ENCODE data around the gene PLCG1. TPM values are rescaled to one million over a fixed set of nuclear protein-coding genes. Genes with fewer than 3 reads are reported as not detected.

Gene PLCG1
- total and polyA plus RNA-seq, 7 donors: 16.0 to 43.1 (median 22.9) TPM

DNA sequence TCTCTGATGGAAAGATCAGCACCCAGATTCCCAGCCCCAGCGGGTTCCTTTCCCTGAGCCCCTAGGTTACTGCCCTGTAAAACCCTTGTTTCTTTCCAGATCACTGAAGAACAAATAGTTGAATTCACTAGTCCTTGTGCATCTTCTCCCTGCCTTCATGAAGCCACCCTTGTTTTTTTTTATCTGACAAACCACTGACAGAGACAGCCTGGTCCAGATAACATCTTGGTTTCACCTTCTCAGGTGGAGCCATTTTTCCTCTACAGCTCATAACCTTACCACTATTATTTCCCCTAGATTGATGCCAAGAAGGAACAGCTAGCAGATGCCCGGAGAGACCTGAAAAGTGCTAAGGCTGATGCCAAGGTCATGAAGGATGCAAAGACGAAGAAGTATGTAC lies 15.9 kb upstream of the PLCG1 start:
- no peak for DNase-seq
- 90 to 92% (median 92%) methylated on average over 3 of the region's 3 CpGs for WGBS, 3 donors
- no peaks in the 10 kb centered on the region for H3K4me1 ChIP-seq
- TF ChIP-seq, protein P1, sequence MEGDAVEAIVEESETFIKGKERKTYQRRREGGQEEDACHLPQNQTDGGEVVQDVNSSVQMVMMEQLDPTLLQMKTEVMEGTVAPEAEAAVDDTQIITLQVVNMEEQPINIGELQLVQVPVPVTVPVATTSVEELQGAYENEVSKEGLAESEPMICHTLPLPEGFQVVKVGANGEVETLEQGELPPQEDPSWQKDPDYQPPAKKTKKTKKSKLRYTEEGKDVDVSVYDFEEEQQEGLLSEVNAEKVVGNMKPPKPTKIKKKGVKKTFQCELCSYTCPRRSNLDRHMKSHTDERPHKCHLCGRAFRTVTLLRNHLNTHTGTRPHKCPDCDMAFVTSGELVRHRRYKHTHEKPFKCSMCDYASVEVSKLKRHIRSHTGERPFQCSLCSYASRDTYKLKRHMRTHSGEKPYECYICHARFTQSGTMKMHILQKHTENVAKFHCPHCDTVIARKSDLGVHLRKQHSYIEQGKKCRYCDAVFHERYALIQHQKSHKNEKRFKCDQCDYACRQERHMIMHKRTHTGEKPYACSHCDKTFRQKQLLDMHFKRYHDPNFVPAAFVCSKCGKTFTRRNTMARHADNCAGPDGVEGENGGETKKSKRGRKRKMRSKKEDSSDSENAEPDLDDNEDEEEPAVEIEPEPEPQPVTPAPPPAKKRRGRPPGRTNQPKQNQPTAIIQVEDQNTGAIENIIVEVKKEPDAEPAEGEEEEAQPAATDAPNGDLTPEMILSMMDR (IDR thresholded peaks at IDR 0.05): no peak
- no peak for ATAC-seq
- no peak overlapping the region for H3K27ac ChIP-seq
- H3K9me3 ChIP-seq: no peaks in the 10 kb centered on the region
- peaks cover 19 to 100% of the 10 kb centered on the region in 2 donors for H3K36me3 ChIP-seq (ENCODE audit: insufficient read depth in 1 of 2, low read depth in 1 of 2)
- H3K4me3 ChIP-seq: no peak overlapping the region
- H3K27me3 ChIP-seq (ENCODE audit: insufficient read depth in 3 of 3, low read length in 2 of 3): no peaks in the 10 kb centered on the region
- intact Hi-C loops (cut with DNase I): no loop called here

DNA sequence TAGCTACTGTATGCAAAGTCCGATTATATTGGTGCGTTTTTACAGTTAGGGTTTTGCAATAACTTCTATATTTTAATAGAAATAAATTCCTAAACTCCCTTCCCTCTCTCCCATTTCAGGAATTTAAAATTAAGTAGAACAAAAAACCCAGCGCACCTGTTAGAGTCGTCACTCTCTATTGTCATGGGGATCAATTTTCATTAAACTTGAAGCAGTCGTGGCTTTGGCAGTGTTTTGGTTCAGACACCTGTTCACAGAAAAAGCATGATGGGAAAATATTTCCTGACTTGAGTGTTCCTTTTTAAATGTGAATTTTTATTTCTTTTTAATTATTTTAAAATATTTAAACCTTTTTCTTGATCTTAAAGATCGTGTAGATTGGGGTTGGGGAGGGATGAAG lies 13.7 kb upstream of the PLCG1 start:
- H3K36me3 ChIP-seq (ENCODE audit: insufficient read depth in 1 of 2, low read depth in 1 of 2): peaks cover 19 to 78% of the 10 kb centered on the region in 2 donors
- no peaks in the 10 kb centered on the region for H3K4me1 ChIP-seq
- TF ChIP-seq, protein P1 (IDR thresholded peaks at IDR 0.05): no peak
- H3K27me3 ChIP-seq (ENCODE audit: insufficient read depth in 3 of 3, low read length in 2 of 3): no peaks in the 10 kb centered on the region
- no peak overlapping the region for H3K4me3 ChIP-seq
- H3K9me3 ChIP-seq: no peaks in the 10 kb centered on the region
- no peak for ATAC-seq
- DNase-seq: no peak
- 49 to 60% (median 51%) methylated on average over 6 of the region's 6 CpGs for WGBS, 3 donors
- intact Hi-C loops (cut with DNase I): no loop called here
- H3K27ac ChIP-seq: no peak overlapping the region

DNA sequence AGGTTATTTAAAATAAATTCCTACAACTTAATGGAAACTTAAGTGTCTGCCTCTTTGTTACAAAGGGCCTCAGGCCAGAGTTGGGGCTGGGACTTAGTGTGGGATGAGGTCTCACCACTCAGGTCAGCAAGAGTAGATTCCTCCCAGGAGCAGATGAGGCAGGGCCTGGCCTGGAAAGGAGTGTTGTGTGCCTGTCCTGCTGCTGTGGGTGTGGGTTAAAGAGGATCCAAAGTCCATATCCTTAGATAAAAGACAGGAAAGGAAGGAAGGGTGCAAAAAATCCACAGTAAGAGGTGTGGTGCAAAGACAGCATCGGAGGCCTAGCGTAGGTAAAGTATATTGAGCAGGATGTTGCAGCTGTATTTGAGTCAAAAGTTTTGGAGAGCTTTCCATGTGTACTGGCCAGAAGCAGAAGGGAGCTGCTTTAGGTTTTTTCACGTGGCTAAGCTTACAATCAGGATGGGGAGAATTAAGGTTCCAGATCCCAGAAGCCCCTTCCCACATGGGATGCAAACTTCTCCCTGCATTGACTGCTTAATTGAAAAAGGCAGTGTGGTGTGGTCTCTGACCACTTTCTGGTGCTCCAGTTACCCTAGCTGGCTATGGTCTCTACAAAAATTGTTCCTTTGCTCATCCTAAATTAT lies 12.8 kb upstream of the PLCG1 start:
- DNase-seq (no peak), ATAC-seq (no peak)
- H3K4me3 ChIP-seq: no peak overlapping the region
- WGBS, 3 donors: 67 to 82% (median 73%) methylated on average over 3 of the region's 3 CpGs
- H3K4me1 ChIP-seq: no peaks in the 10 kb centered on the region
- TF ChIP-seq, protein P1 (IDR thresholded peaks at IDR 0.05): no peak
- no peaks in the 10 kb centered on the region for H3K9me3 ChIP-seq
- intact Hi-C loops (cut with DNase I): no loop called here
- no peaks in the 10 kb centered on the region for H3K27me3 ChIP-seq (ENCODE audit: insufficient read depth in 3 of 3, low read length in 2 of 3)
- H3K36me3 ChIP-seq (ENCODE audit: insufficient read depth in 1 of 2, low read depth in 1 of 2): peaks cover 18 to 69% of the 10 kb centered on the region in 2 donors
- H3K27ac ChIP-seq: no peak overlapping the region

- DNase-seq (no peak), ATAC-seq (peak; percentile 18 to 36 (median 32))
- no peaks in the 10 kb centered on the region for H3K9me3 ChIP-seq
- H3K27ac ChIP-seq: no peak overlapping the region
- H3K4me1 ChIP-seq: no peaks in the 10 kb centered on the region
- intact Hi-C loops (cut with DNase I): no loop called here
- TF ChIP-seq, protein P1 (IDR thresholded peaks at IDR 0.05): no peak
- H3K27me3 ChIP-seq (ENCODE audit: insufficient read depth in 3 of 3, low read length in 2 of 3): no peaks in the 10 kb centered on the region
- peaks cover 15 to 56% of the 10 kb centered on the region in 2 donors for H3K36me3 ChIP-seq (ENCODE audit: insufficient read depth in 1 of 2, low read depth in 1 of 2)
- 55 to 70% (median 61%) methylated on average over 6 of the region's 6 CpGs for WGBS, 3 donors
- H3K4me3 ChIP-seq: no peak overlapping the region
Measured at GRCh38 chr20:41125530-41126457, 11.5 kb upstream of the PLCG1 start.
